ENCODE measurements around the gene ENTPD5.
A peak's percentile ranks its signal among the peaks of the same experiment; 100 is the strongest.

ENTPD5 gene

GRCh38 chr14:73968885-73969284 lies 50.2 kb downstream of the ENTPD5 start:
- no peak for TF ChIP-seq CTCF (conservative IDR thresholded peaks at IDR 0.05; ENCODE audit: control insufficient read depth, insufficient read depth, low read depth, low read length)
- no peak for DNase-seq (ENCODE audit: low read depth)
- no peak overlapping the region for H3K4me3 ChIP-seq (ENCODE audit: control insufficient read depth, low read depth, low read length)

- TF ChIP-seq CTCF (conservative IDR thresholded peaks at IDR 0.05; ENCODE audit: control insufficient read depth, insufficient read depth, low read depth, low read length), result no peak
- H3K4me3 ChIP-seq (ENCODE audit: control insufficient read depth, low read depth, low read length), result no peak overlapping the region
- no peak for DNase-seq (ENCODE audit: low read depth)
Measured at GRCh38 chr14:73965216-73965615, 53.9 kb downstream of the ENTPD5 start.

GRCh38 chr14:73961192-73961591 lies 57.9 kb downstream of the ENTPD5 start:
- TF ChIP-seq CTCF (conservative IDR thresholded peaks at IDR 0.05; ENCODE audit: control insufficient read depth, insufficient read depth, low read depth, low read length), result no peak
- DNase-seq (ENCODE audit: low read depth), result no peak
- H3K4me3 ChIP-seq (ENCODE audit: control insufficient read depth, low read depth, low read length), result no peak overlapping the region

- no peak overlapping the region for H3K4me3 ChIP-seq (ENCODE audit: control insufficient read depth, low read depth, low read length)
- DNase-seq (ENCODE audit: low read depth), result no peak
- no peak for TF ChIP-seq CTCF (conservative IDR thresholded peaks at IDR 0.05; ENCODE audit: control insufficient read depth, insufficient read depth, low read depth, low read length)
Measured at GRCh38 chr14:73958591-73958990, 60.5 kb downstream of the ENTPD5 start.

- no peak overlapping the region for H3K4me3 ChIP-seq (ENCODE audit: control insufficient read depth, low read depth, low read length)
- no peak for TF ChIP-seq CTCF (conservative IDR thresholded peaks at IDR 0.05; ENCODE audit: control insufficient read depth, insufficient read depth, low read depth, low read length)
- no peak for DNase-seq (ENCODE audit: low read depth)
Measured at GRCh38 chr14:73955674-73956073, 63.4 kb downstream of the ENTPD5 start.

- H3K4me3 ChIP-seq (ENCODE audit: control insufficient read depth, low read depth, low read length), result no peak overlapping the region
- peak; percentile 82 for DNase-seq (ENCODE audit: low read depth)
- TF ChIP-seq CTCF (conservative IDR thresholded peaks at IDR 0.05; ENCODE audit: control insufficient read depth, insufficient read depth, low read depth, low read length), result no peak
Measured at GRCh38 chr14:73953731-73954130, 65.4 kb downstream of the ENTPD5 start.
